Measurements from ENCODE around the gene MYH11. TPM values are rescaled to one million over a fixed set of nuclear protein-coding genes. Genes with fewer than 3 reads are reported as not detected.

The MYH11 gene
- total RNA-seq, 1 donor from 2014 or later, result 1.9 TPM

DNA sequence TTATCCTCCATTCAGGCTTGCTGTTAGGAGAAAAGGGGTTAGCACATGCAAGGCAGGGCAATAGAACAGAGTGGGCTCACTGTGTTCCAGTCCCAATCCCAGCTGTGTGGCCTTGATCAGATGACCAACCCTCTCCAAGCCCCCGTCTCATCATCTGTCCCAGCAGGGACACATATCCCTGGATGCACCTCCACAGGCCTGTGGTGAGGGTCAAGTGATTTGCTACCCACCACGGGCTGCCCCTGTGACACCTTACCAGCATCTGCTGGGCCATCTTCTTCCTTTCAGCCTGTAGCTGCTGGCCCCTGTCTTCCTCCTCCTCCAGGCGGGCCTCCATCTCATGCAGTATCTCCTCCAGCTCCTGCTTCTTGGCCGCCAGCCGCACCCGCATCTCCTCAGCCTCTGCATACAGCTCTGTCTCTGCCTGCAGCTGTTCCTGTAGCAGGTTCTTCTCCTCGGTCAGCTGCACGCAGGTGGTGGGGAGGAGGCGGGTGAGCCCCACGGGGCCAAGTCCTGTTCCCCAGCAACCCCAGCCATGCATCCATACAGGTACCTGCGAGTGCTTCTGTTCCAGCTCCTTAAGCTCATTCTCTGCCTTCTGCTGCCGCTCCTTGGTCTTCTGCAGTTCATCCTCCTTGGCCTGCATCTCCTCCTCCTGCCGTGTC lies 115.5 kb downstream of the MYH11 start:
- Mint-ChIP-seq H3K4me1 (ENCODE audit: unreplicated experiment) (no peaks in the 10 kb centered on the region), H3K27ac (ENCODE audit: unreplicated experiment) (no peak overlapping the region), H3K4me3 (ENCODE audit: unreplicated experiment) (no peak overlapping the region), H3K9me3 (ENCODE audit: unreplicated experiment) (no peaks in the 10 kb centered on the region), H3K36me3 (ENCODE audit: unreplicated experiment) (no peaks in the 10 kb centered on the region), H3K27me3 (ENCODE audit: unreplicated experiment) (no peaks in the 10 kb centered on the region)
- TF ChIP-seq, protein P1, sequence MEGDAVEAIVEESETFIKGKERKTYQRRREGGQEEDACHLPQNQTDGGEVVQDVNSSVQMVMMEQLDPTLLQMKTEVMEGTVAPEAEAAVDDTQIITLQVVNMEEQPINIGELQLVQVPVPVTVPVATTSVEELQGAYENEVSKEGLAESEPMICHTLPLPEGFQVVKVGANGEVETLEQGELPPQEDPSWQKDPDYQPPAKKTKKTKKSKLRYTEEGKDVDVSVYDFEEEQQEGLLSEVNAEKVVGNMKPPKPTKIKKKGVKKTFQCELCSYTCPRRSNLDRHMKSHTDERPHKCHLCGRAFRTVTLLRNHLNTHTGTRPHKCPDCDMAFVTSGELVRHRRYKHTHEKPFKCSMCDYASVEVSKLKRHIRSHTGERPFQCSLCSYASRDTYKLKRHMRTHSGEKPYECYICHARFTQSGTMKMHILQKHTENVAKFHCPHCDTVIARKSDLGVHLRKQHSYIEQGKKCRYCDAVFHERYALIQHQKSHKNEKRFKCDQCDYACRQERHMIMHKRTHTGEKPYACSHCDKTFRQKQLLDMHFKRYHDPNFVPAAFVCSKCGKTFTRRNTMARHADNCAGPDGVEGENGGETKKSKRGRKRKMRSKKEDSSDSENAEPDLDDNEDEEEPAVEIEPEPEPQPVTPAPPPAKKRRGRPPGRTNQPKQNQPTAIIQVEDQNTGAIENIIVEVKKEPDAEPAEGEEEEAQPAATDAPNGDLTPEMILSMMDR (IDR thresholded peaks at IDR 0.05), result no peak
- no peak for DNase-seq (ENCODE audit: extremely low spot score, unreplicated experiment)

DNA sequence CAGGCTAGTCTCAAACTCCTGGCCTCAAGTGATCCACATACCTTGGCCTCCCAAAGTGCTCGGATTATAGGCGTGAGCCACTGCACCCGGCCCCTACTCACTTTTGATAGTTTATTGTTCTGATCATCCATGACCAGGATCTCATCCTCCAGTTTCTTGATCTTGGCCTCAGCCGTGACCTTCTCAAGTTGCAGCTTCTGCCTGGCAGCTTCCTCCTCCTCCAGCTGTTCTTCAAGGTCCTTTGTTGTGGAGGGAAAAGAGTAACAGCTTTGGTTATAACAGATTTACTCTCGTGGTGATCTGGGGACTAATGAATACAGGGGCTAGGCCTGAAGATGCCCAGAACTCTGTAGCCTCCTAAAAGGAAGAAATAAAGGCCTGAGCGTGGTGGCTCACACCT lies 116.9 kb downstream of the MYH11 start:
- H3K27ac Mint-ChIP-seq (ENCODE audit: unreplicated experiment), result no peak overlapping the region
- no peaks in the 10 kb centered on the region for H3K4me1 Mint-ChIP-seq (ENCODE audit: unreplicated experiment)
- no peaks in the 10 kb centered on the region for H3K9me3 Mint-ChIP-seq (ENCODE audit: unreplicated experiment)
- no peaks in the 10 kb centered on the region for H3K36me3 Mint-ChIP-seq (ENCODE audit: unreplicated experiment)
- DNase-seq (ENCODE audit: extremely low spot score, unreplicated experiment), result no peak
- TF ChIP-seq, protein P1 (IDR thresholded peaks at IDR 0.05), result no peak
- H3K27me3 Mint-ChIP-seq (ENCODE audit: unreplicated experiment), result no peaks in the 10 kb centered on the region
- no peak overlapping the region for H3K4me3 Mint-ChIP-seq (ENCODE audit: unreplicated experiment)

DNA sequence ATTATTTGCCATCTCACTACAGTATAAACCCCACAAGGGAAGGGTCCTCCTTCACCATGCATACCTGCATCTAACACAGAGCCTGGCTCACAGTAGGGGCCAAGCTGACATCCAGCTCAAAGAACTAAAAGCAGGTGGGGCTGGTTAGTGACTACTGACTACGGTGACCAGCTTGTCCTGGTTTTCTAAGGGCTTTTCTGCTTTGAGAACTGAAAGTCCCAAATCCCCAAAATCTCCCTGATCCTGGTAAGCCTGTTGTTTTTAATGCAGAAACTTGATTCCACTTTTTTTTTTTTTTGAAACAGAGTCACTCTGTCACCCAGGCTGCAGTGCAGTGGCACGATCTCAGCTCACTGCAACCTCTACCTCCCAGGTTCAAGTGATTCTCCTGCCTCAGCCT lies 117.4 kb downstream of the MYH11 start:
- DNase-seq (ENCODE audit: extremely low spot score, unreplicated experiment), result no peak
- no peaks in the 10 kb centered on the region for H3K4me1 Mint-ChIP-seq (ENCODE audit: unreplicated experiment)
- no peaks in the 10 kb centered on the region for H3K27me3 Mint-ChIP-seq (ENCODE audit: unreplicated experiment)
- no peaks in the 10 kb centered on the region for H3K9me3 Mint-ChIP-seq (ENCODE audit: unreplicated experiment)
- H3K4me3 Mint-ChIP-seq (ENCODE audit: unreplicated experiment), result no peak overlapping the region
- H3K36me3 Mint-ChIP-seq (ENCODE audit: unreplicated experiment), result no peaks in the 10 kb centered on the region
- no peak overlapping the region for H3K27ac Mint-ChIP-seq (ENCODE audit: unreplicated experiment)
- TF ChIP-seq, protein P1 (IDR thresholded peaks at IDR 0.05), result no peak

DNA sequence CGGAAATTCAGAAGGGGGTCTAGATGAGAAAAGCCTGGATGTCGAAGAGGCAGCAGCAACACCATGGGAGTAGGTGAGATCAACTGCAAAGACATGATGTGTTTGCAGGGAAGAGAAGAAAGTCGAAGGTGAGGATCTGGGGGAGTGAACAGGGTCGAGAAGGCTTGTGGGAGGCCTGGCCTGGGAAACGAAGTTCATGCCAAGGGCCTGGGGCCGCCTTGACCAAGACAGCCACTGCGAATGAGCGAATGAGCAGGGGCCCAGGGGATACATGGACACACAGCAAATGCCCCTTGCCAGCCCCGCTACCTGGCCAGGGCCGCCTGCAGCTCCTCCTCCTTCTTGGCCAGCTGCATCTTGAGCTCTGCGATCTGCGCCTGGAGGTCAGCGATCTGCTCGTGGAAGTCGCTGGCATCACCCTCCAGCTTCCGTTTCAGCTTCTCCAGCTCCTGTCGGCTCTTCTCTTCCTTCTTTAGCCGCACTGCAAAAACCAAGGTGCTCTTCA lies 119.6 kb downstream of the MYH11 start:
- TF ChIP-seq, protein P1 (IDR thresholded peaks at IDR 0.05), result no peak
- Mint-ChIP-seq H3K36me3 (ENCODE audit: unreplicated experiment) (no peaks in the 10 kb centered on the region), H3K27ac (ENCODE audit: unreplicated experiment) (no peak overlapping the region), H3K9me3 (ENCODE audit: unreplicated experiment) (no peaks in the 10 kb centered on the region), H3K4me3 (ENCODE audit: unreplicated experiment) (no peak overlapping the region), H3K4me1 (ENCODE audit: unreplicated experiment) (peaks cover 6% of the 10 kb centered on the region), H3K27me3 (ENCODE audit: unreplicated experiment) (no peaks in the 10 kb centered on the region)
- no peak for DNase-seq (ENCODE audit: extremely low spot score, unreplicated experiment)

DNA sequence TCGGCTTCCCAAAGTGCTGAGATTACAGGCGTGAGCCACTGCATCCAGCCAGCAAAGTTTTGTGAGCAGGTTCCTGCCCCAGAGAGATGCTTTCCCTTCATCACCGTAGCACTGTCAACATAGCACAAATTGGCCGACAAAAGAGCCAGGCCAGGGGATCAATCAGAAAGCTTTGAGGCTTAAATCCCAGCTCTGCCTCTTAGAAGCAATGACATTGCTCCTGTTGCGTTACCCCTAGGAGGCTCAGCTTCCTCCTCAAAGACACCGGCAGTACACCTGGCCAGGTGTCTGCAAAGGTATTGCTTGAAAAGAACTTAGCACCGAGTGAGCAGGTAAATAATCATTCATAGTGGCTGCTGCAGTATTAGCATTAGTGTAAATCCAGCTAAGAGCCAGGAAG lies 120.3 kb downstream of the MYH11 start:
- Mint-ChIP-seq H3K4me3 (ENCODE audit: unreplicated experiment) (no peak overlapping the region), H3K27me3 (ENCODE audit: unreplicated experiment) (no peaks in the 10 kb centered on the region), H3K9me3 (ENCODE audit: unreplicated experiment) (no peaks in the 10 kb centered on the region), H3K4me1 (ENCODE audit: unreplicated experiment) (peaks cover 6% of the 10 kb centered on the region), H3K27ac (ENCODE audit: unreplicated experiment) (no peak overlapping the region), H3K36me3 (ENCODE audit: unreplicated experiment) (no peaks in the 10 kb centered on the region)
- TF ChIP-seq, protein P1 (IDR thresholded peaks at IDR 0.05), result no peak
- DNase-seq (ENCODE audit: extremely low spot score, unreplicated experiment), result no peak
